Suppressor macrophage (primary cell): Measurements from ENCODE around the gene SLX4IP.

Experiments used
- DNase-seq, 4 experiments: peaks; one replicate each; pipeline ENCODE4 v3.0.0-alpha.2; 2020 to 2022

Gene SLX4IP

DNA sequence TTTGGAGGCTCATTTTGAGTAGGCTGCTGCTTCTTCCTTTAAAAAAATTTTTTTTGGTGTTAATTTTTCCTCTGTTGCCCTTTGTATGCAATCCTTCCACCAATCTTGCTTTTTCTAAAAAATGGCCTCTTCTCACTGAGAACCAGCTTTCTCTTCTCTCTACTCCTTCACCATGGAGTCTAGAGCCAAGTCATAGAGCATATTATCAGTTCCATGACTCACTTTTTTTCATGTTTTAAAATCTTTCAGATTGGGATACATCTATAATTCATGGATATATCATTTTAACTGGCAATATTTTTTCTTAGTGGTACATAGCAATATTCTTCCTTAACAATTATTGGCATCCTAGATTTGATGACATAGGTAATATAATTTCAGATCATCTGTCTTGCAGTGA, 62.7 kb downstream of the SLX4IP start:
- DNase-seq = no peak

DNA sequence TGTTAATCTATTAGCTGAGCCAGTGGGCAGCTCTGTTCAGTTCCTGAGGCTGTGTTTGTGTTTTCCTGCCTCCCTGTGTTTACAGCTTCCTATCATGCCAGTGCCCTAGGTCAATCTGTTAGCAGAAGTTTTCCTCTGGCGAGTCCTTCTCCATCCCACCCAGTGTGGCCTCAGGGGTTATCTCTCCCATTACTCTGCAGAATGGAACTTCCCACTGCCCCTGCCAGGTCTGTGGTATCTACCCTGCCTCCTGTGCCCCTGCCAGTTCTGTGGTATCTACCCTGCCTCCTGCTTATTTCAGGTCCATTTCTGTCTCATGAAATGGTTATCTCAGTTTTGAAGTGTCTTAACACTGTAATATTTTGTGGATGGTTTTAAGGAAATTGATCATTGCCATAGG, 63.1 kb downstream of the SLX4IP start:
- DNase-seq = no peak

DNA sequence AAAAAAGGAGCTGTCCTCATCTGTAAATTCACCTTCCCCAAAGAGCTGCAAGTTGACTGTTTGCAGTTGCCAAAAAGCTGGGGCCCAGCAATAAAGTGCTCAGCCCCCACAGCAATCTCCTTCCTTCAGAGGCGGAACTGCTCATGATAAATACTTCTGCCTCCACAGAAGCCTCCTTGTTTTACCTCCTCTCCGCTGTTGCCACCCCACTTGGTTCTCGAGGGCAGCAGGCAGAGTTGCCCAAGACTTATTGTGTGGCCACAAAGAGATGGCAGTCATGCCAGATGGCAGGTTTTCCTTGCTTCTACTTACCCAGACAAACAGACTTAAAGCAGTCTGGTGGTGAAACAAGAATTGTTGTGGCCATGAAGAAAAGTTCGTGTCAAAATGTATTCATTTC, 66.3 kb downstream of the SLX4IP start:
- peak; percentile 62 to 80 (median 78) for DNase-seq

DNA sequence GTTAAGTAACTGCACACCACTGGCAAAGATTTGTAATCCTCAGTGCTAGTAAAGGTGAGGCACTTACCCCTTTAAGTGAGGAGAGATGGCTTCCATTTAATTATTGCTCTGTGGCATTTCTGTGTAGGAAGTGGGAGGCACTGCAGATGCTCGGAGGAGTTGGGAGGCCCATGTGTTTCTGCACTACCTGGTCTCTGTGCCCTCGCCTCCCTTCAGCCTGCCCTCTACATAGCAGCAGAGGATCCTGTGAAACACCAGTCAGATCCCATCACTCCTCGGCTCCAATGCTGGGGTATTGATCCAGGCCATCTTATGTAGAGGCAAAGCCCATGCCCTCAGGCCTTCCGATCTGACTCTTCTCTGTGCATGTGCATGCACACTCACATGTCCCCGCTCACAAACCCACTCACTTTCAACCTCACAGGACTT, 67.0 kb downstream of the SLX4IP start:
- no peak for DNase-seq

DNA sequence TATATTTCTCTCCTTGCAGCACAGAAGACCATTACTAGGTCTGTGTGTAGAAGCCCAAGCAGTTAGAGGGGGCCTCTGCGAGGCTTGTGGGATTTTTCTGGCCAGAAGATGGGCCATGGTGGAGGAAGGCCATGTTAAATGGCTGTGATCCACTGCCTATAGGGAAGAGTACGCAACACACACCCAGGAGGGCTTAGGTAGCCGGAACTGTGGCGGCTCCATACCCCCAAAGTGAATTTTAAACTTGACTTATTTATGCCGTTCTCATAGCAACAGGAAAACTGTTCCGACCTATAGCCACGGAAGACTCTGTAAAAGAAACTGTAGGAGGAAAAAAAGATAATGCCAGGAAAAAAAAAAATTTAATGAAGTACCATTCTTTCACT, 69.5 kb downstream of the SLX4IP start:
- DNase-seq = no peak

DNA sequence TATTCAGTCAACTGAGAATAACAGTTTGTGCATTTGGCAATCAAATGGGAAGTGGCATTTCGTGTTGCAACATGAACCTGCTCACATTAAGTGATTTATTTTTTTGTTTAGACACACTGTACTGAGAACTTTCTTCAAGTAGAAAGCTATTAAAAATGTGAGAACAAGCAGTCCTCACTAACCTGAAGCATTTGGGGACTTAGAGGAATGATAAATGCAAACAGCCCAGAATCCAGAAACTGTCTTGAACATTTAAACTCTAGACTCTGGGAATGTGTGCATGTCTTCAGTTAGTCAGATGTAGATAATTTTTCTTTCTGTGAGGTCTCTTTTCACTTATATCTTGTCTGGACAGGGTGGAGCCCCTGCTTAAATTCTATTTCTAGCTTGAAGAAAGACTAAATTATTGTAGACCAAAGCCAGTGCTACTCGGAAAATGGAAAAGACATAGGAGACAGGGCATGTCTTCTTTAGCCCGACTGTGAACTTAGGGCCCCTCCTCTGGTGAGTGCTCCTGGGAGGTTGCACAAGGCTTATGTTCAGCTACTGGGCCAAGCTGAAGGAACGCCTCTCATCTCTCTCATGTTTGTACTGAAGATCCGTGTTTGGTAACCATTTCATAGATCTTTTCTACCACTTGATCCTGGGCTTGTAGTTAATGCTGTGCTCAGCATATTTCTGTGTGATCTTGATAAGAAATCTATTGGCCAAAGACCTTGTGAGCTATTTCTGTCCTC, 70.1 kb downstream of the SLX4IP start:
- DNase-seq = peak; percentile 61 to 79 (median 74)

DNA sequence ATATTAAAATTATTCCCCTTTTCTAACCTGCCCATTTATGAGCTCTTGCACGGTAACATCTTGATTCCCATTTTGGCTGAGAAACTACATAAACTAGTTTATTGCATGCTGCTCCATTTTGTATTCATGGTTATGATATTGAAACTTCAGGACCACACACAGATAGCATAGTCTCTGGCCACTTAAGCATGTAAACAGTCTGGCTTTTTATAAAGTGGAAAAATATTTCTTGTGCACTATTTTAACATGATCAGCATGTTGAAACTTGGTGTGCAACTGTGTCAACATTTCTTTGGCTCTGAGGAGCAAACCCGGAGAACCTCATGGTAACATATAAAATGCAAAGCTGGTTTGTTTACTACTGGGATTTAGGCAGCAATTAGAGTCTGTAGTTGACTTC, 70.7 kb downstream of the SLX4IP start:
- DNase-seq = no peak

DNA sequence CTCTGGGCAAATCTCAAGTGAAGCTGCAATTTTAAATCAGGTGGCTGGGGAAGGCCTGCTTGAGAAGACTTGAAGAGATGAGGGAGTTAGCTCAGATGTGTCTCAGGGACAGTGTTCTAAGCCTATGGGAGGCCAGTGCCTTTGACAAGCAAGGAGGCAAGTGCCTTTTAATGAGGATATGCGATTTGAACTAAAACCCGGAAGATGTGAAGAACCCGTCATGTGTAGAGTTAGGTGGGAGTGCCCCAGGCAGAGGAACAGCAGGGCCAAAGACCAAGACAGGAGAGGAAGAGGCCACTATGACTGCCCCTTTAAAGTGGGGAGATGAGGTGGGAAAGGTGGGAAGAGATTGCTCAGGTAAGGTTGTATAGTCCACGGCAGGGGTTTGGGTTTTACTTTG, 71.9 kb downstream of the SLX4IP start:
- DNase-seq = no peak

DNA sequence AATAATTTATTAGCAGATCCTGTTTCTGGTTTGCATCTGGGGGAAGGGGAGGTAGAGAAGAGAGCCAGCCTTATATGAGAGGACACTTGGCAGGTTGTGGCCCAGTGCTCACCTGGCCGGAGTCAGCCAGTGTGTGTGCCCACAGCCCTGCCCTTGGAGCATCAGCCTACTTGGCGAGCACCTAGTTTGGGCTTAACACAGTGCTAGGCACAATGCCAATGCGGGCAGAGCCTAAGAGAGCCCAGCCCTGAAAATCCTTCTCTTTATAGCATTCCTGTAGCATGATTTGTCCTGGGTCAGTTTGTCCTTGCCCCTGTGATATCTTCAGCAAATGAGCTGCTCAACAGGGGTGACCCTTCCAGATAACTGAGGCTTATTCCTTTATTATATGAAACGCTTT, 73.0 kb downstream of the SLX4IP start:
- no peak for DNase-seq

DNA sequence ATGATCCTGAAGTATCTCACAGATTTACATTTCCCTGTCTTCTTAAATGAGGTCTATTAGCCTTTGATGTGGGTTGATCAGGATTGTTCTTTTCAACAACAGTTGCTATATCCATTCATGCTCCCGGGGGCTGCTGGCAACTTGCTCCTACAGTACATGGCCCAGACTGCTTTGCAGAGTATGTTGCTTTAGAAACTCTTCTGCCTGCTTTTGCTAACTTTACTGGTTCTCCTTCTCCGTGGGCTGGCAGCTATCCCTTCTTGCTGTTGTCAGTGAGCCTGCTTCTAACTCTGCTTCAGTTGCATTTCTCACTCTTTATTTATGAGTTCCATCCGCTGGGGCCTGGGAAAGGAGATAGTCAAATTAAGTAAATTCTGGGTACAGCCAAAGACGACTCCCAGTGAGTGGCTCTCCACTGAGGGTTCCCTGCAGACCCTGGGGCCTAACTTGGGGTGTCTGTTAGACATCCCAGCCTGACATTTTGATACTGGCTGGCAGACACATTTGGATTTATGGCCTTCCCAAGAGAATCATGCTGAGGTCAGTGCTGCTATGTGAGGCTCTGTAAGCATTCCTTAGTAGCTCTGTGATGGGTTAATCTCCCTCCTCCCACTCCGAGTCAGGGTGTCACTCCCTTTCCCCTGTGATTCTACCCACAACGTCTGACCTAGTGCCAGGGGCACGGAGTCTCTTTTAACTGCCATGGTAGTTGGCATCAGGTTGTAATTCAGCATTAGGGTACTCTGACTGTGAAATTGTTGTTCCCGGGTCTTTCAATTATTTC, 73.6 kb downstream of the SLX4IP start:
- peak in 3 of 4 experiments; percentile 37 to 44 (median 43) for DNase-seq

DNA sequence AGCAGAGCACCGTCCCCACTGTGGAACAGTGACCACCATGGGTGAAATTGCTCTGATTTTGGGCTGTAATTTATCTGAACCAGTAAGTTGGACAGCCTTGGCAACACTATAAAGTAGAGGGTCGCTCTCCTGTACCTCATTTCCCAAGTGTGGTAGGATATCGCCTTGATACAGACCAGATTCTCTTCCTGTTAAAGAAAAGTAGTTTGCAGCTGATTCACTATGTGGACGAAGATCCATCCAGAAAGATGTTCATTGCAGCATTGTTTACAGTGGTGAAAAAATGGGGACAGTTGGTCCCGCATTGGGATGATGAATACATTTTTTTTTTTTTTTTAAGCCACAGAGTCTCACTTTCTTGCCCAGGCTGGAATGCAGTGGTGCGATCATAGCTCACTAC, 74.3 kb downstream of the SLX4IP start:
- no peak for DNase-seq

DNA sequence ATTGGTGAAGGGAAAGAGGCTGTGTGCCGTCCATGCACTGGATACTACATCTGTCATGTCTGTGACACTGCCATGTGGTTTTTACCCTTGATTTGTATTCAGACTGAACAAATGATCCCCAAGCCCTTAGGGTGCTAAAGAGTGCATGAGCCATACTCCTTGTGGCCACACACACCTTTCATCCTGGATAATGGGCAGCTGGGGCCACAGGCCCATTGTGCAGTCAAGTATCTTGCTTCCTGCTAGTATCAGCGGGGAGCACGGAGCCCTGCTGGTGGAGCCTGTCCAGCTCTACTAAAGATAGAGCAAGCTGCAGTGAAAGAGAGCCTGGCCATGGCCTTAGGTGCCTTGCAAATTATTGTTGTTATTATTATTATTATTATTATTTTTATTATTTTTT, 75.1 kb downstream of the SLX4IP start:
- DNase-seq = no peak

DNA sequence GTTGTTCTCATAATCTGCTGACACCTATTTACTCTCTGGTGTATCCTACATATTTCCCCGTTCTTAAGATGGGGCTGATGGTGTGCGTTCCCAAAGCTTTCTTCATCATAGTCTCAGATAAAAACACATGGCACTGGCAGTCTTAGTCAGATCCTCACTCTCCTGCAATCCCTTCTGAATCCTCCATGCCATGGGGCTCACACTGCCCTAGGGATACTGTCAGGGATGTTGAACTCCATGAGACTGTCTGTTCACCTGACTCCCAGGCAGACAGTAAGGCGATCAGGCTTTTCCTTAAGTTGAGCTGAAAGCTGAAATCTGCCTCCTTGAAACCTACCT, 76.0 kb downstream of the SLX4IP start:
- DNase-seq = no peak

DNA sequence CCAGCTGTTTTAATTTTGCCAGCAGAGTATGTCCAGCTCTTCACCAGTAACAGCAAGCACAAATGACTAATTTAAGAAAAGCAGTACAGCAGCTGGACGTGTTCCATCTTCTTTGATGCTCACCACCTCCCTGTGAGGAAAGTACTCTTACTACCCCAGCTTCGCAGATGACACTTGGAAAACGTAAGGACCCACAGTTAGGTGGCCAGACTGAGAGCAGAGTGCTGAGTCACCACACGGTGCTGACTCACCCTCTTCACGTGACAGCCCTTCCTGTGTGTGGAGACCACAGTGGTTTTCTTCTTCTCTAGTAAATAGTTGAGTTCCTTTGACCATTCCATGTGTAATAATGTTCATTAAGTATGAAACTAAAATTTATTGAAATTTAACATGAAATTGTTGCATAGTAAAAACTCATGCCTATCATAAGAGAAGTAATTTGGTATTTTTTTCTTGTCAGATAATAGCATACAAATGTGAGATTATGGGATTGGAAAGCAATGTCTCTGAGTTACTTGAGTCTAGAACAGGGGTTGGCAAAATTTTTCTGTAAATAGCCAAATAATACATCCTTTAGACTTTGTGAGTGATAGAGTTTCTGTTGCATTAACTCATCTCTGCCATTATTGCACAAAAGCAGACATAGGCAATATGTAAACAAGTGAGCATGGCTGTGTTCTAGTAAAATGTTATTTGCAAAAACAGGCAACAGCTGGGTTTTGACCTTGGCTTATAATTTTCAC, 76.6 kb downstream of the SLX4IP start:
- DNase-seq = peak; percentile 88 to 93 (median 90)

DNA sequence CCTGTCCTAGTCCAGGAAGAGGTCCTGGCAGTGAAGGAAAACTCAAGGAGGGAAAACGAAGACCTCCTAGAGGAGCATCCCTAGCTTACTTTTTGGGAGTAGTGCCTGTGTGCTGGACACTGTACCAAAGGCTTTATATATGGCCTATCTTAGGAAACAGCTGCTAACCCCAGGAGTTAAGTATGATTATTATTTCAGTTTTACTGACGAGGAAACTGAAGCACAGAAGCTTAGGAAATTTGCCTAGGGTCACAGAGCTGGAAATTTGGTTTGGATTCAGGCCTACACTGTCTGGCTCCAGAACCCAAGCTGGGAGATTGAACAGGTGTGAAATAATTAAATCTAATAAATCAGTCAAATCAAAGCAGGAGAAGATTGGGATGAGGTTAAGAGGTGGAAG, 78.0 kb downstream of the SLX4IP start:
- DNase-seq = no peak

DNA sequence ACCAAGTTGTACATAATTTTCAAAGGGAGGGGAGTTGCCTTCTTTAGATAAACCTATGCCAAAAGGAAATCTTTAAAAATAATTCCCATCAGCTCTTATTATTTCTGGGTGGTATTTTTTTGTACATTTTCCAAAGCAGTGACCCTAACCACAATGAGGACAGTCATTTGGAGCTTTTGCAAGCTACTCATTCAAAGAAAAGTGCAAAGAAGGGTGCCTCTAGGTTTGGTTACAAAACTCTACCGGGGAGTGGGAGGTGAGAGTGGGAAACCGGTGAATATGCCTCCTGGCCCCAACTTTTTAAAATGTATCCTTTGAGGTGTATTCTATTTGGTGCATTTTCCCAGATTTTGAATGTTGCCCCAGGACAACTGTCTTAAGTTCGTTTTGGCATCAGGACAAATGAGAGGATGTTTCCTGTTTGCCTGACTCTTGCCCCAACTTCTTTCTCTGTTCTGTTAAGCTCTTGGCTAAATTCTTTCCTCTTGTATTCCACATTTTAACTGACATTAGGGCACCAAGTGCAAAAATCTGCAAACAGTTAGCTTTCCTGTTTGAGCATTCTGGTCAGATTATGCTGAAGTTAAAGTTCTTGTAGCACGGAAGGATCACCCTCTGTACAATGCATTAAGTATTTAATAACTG, 78.9 kb downstream of the SLX4IP start:
- peak in 1 of 4 experiments; percentile 28 for DNase-seq

DNA sequence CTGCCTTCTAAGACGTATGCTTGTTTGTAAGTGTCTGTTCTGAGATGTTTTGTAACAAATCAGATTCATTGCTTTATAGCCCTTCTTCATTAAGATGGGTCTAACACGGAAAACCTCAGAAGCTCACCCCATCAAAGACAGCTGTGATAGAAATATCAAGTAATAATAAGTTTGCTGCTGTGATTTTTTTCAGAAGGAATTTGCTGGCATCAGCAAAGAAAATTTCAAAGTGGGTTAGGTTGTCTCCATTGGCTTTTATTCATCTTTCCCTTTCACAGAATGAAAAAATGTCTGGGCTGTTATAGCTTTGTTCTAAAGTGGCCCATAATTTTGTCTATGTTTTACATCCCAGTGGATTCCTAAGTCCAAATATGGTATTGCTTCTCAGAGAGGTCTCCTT, 81.4 kb downstream of the SLX4IP start:
- no peak for DNase-seq

DNA sequence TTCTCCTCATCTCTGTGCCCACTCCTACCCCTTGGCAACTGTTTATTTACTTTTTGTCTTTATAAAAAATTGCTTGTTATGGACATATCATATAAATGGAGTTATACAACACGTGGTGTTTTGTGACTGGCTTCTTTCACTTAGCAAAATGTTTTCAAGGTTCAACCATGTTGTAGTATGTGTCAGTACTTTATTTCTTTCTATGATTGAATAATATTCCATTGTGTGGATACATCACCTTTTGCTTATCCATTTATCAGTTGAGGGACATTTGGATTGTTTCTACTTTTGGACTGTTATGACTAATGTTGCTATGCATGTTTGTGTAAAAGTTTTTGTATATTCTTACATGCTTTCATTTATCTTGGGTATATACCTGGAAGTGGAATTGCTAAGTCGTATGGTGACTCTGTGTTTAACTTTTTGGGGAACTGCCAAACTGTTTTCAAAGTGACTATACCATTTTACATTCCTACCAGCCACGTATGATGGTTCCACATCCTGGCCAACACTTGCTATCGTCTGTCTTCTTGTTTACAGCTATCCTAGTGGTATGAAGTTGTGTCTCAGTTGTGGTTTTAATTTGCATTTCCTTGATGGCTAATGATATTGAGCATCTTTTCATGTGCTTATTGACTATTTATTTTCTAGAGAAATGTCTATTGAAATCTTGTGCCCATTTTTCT, 84.4 kb downstream of the SLX4IP start:
- DNase-seq = no peak

DNA sequence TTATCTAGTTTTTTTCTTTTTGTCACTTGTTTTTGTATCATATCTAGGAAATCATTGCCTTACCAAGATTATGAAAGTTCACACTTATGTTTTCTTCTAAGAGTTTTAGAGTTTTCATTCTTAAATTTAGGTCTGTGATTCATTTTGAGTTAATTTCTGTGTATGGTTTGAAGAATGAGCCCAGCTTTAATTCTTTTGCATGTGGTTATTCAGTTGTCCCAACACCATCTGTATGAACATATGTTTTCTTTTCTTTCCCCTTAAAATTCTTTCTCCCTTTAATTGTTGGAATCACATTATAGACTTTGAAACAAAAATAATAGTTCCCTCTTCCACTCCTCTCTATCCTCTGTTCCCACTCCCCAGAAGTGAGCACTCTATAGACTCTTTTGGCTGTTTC, 85.4 kb downstream of the SLX4IP start:
- no peak for DNase-seq

DNA sequence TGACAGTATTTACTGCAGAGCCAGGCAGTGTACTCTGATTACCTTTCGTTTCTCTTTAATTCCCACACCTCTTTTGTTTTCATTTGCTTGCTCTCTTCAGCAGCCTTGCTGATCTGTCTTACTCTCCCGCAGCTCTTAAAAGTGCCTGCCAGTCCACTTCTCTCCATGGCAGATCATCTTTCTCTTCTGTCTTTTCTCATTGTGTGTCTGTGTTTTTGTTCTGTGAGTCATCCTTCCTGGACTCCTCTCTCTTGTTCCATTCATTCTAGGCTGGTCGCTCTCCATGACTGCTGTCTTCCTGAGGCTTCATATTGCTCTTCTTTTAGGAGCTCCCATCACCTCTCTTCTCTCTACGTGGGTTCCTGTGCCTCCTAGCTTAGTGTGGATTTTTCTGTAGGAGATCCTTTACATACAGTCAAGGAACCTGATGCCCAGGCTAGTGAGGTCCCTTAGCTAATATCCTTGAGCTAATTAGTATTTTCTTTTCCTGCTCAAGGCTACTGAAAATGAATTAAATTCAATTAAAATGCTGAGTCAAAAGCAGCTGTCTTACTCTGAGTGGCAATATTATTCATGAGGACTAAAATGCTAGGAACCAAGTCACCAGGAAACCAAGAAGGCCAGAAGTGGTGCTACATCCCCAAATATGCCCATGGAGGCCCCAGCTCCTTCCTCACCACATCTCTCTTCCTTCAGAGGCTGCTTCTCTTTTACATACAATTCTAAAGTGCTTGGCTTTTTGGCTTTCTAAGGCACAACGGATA, 86.1 kb downstream of the SLX4IP start:
- peak in 1 of 4 experiments; percentile 31 for DNase-seq

DNA sequence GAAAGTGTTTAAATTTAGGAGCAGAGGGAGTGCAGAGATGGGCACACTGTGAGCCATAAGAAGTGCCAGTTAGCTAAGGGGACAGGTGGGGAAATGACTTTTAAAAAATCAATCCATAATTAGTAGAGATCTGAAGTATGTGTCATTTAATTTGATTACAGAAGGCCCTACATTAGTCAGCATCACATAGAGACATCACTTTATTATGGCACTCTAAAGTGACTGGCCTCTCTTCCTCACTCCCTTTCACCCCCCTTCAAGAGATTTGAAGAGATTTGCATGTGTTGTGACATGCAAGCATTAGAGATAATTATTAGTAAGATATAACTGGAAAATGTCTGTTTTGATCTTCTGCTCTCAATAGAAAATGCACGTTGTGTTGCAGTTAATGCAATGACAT, 86.7 kb downstream of the SLX4IP start:
- DNase-seq = no peak

DNA sequence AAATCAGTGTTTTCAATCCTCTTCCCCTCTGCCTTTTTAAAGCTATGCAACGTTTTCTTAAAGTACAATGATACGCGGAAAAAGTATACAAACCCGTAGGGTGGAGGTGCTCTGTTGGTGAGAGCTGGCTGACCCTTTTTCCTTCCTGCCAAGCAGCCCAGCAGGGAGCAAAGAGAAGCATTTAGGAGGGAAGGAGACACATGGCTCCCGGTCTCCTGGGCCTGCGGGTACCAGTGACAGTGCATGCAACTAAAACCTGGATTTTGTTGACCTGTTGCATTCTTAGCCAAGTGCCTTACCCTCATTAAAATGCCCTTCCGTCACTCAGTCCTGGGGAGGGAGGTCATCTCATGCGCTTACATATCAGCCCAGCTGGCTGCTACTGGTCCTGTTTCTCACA, 87.2 kb downstream of the SLX4IP start:
- DNase-seq = no peak
